Liver (tissue), 9 donors: ENCODE data around the gene RNFT2. TPM values are rescaled to one million over a fixed set of nuclear protein-coding genes. Genes with fewer than 3 reads are reported as not detected.

Experiments
- DNase-seq: peaks from one replicate; pipeline ENCODE4 v3.0.0-alpha.2; 2017; ENCODE audit warnings: low spot score
- H3K27ac ChIP-seq, 2 donors: one replicate each; pipeline ENCODE4 v1.7.0; 2013; ENCODE audit warnings: inconsistent platforms in 2 of 2, low read length in 2 of 2, control low read depth in 1 of 2, low read depth in 1 of 2, mild to moderate bottlenecking in 1 of 2
- H3K27me3 ChIP-seq, 4 donors: one replicate each; pipeline versions ENCODE4 v1.6.1 to v1.7.0; 2013; ENCODE audit warnings: low read length in 3 of 4, inconsistent platforms in 1 of 4, mild to moderate bottlenecking in 1 of 4, moderate library complexity in 1 of 4; ENCODE audit not compliant: control insufficient read depth in 4 of 4, insufficient read depth in 4 of 4
- H3K36me3 ChIP-seq, 4 donors: one replicate each; pipeline versions ENCODE4 v1.6.1 to v1.7.0; 2013; ENCODE audit warnings: low read length in 3 of 4, mild to moderate bottlenecking in 3 of 4, low read depth in 1 of 4, moderate library complexity in 1 of 4; ENCODE audit not compliant: control insufficient read depth in 4 of 4, insufficient read depth in 3 of 4
- H3K4me1 ChIP-seq, 4 donors: one replicate each; pipeline versions ENCODE4 v1.6.1 to v1.7.0; 2013; ENCODE audit warnings: low read length in 3 of 4, mild to moderate bottlenecking in 3 of 4, moderate library complexity in 1 of 4; ENCODE audit not compliant: control insufficient read depth in 4 of 4, insufficient read depth in 4 of 4
- H3K4me3 ChIP-seq, 3 donors: one replicate each; pipeline versions ENCODE4 v1.6.1 to v1.7.0; 2013; ENCODE audit warnings: low read length in 3 of 3, control low read depth in 1 of 3, low read depth in 1 of 3, mild to moderate bottlenecking in 1 of 3
- H3K9ac ChIP-seq, 2 donors: one replicate each; pipeline ENCODE4 v1.7.0; 2013; ENCODE audit warnings: low read length in 2 of 2, mild to moderate bottlenecking in 2 of 2, moderate library complexity in 2 of 2, control low read depth in 1 of 2, low read depth in 1 of 2
- H3K9me3 ChIP-seq, 4 donors: one replicate each; pipeline versions ENCODE4 v1.6.1 to v1.7.0; 2013; ENCODE audit warnings: low read length in 3 of 4; ENCODE audit not compliant: control insufficient read depth in 4 of 4
- EGR1 ChIP-seq, 2 donors: IDR thresholded peaks; 2 replicates each; pipeline ENCODE4 v1.6.1; 2016 to 2018; ENCODE audit warnings: antibody characterized with exemption in 2 of 2, low read depth in 2 of 2
- FOXA1 ChIP-seq: IDR thresholded peaks from 2 replicates; pipeline ENCODE4 v1.6.1; 2016; ENCODE audit warnings: antibody characterized with exemption
- GABPA ChIP-seq, 2 donors: IDR thresholded peaks in 1 of 2; conservative IDR thresholded peaks in 1 of 2; 2 replicates each; pipeline ENCODE4 v1.6.1; 2016; ENCODE audit warnings: antibody characterized with exemption in 2 of 2, mild to moderate bottlenecking in 1 of 2, moderate library complexity in 1 of 2
- HNF4A ChIP-seq, 2 donors: conservative IDR thresholded peaks; 2 replicates each; pipeline ENCODE4 v1.6.1; 2016; ENCODE audit warnings: antibody characterized with exemption in 2 of 2, mild to moderate bottlenecking in 2 of 2
- HNF4G ChIP-seq: IDR thresholded peaks from 2 replicates; pipeline ENCODE4 v1.6.1; 2016; ENCODE audit warnings: antibody characterized with exemption
- JUND ChIP-seq, 2 donors: IDR thresholded peaks; 2 replicates each; pipeline ENCODE4 v1.6.1; 2016; ENCODE audit warnings: antibody characterized with exemption in 2 of 2
- NR2F2 ChIP-seq: IDR thresholded peaks from 2 replicates; pipeline ENCODE4 v1.6.1; 2016; ENCODE audit warnings: antibody characterized with exemption
- RAD21 ChIP-seq, 2 donors: IDR thresholded peaks; 2 replicates each; pipeline ENCODE4 v1.6.1; 2016; ENCODE audit warnings: antibody characterized with exemption in 2 of 2, mild to moderate bottlenecking in 2 of 2
- RXRA ChIP-seq, 2 donors: IDR thresholded peaks; 2 replicates each; pipeline ENCODE4 v1.6.1; 2017 to 2018; ENCODE audit warnings: antibody characterized with exemption in 2 of 2, mild to moderate bottlenecking in 1 of 2
- SP1 ChIP-seq: IDR thresholded peaks from 2 replicates; pipeline ENCODE4 v1.6.1; 2018; ENCODE audit warnings: antibody characterized with exemption, mild to moderate bottlenecking
- TAF1 ChIP-seq: conservative IDR thresholded peaks from 2 replicates; pipeline ENCODE4 v1.6.1; 2016; ENCODE audit warnings: antibody characterized with exemption, mild to moderate bottlenecking
- YY1 ChIP-seq: IDR thresholded peaks from 2 replicates; pipeline ENCODE4 v1.6.1; 2016; ENCODE audit warnings: antibody characterized with exemption, mild to moderate bottlenecking
- WGBS: extraction: QIAGEN DNeasy Blood & Tissue Kit; methylation state at CpG from one replicate; pipeline ENCODE4 v1.1.7; 2013; 5-methylcytosine and 5-hydroxymethylcytosine counted together
- polyA plus RNA-seq, 2 donors: library from polyadenylated mRNA; stranded (reverse) in 1 of 2; unstranded in 1 of 2; fragments of 200-250 nt in 1 of 2; fragments of >200 nt in 1 of 2; fragmentation: Nextera tagmentation in 1 of 2; extraction: Ambion mirVana in 1 of 2; gene quantifications; one replicate each; pipeline versions ENCODE4 v1.2.1 to v1.2.3, GENCODE V29; 2013 to 2015
- total RNA-seq, 2 donors: library from RNA; depleted of rRNA; stranded (reverse); fragments of >200 nt; gene quantifications; one replicate each; pipeline ENCODE4 v1.2.3, GENCODE V29; 2014
- TF ChIP-seq, protein P1 (sequence below): IDR thresholded peaks from 2 replicates; pipeline ENCODE4 v1.6.1; 2016; ENCODE audit warnings: antibody characterized with exemption
- TF ChIP-seq, protein P2 (sequence below): IDR thresholded peaks from 2 replicates; pipeline ENCODE4 v1.6.1; 2016; ENCODE audit warnings: antibody characterized with exemption, mild to moderate bottlenecking
- TF ChIP-seq, protein P3 (sequence below): IDR thresholded peaks from 2 replicates; pipeline ENCODE4 v1.6.1; 2016; ENCODE audit warnings: antibody characterized with exemption
- TF ChIP-seq, protein P4 (sequence below): IDR thresholded peaks from 2 replicates; pipeline ENCODE4 v1.6.1; 2016; ENCODE audit warnings: antibody characterized with exemption
- TF ChIP-seq, protein P5 (sequence below): fragments of 150-350 bp; IDR thresholded peaks from 2 replicates; pipeline ENCODE4 v1.5.1; 2017; ENCODE audit warnings: improper control_type of control experiment, low read depth, low read length; ENCODE audit not compliant: missing input control
- donor health status: healthy.
- donor health status: healthy.
- donor health status: healthy.
- donor health status: healthy.
- donor health status: healthy.

RNFT2 gene
- total and polyA plus RNA-seq, 4 donors: 0.13 to 1.4 (median 0.19) TPM

DNA sequence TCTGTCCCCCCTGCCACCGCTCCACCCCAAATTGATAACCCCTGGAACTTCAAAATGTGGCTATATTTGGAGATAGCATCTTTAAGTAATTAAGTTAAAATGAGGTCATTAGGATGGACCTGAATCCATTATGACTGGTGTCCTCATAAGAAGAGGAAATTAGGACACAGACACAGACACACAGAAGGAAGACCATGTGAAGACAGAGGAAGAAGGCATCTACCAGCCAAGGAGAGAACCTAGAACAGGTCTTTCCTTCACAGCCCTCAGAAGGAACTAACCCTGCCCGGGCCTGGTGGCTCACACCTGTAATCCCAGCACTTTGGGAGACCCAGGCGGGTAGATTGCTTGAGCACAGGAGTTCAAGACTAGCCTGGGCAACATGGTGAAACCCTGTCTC lies 146.8 kb downstream of the RNFT2 start:
- DNase-seq: no peak
- Histone ChIP-seq H3K27me3 (peaks cover 0 to 17% (median 10%) of the 10 kb centered on the region in 4 donors), H3K9me3 (no peaks in the 10 kb centered on the region), H3K27ac (no peak overlapping the region), H3K36me3 (no peaks in the 10 kb centered on the region), H3K4me1 (peaks cover 7 to 26% (median 21%) of the 10 kb centered on the region in 4 donors), H3K4me3 (no peak overlapping the region), H3K9ac (no peak overlapping the region)
- WGBS: 81% methylated on average over 3 of the region's 3 CpGs
- TF ChIP-seq JUND (IDR thresholded peaks at IDR 0.05): no peak
- no peak for TF ChIP-seq YY1
- TF ChIP-seq, protein P1, sequence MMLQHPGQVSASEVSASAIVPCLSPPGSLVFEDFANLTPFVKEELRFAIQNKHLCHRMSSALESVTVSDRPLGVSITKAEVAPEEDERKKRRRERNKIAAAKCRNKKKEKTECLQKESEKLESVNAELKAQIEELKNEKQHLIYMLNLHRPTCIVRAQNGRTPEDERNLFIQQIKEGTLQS: no peak
- TF ChIP-seq, protein P2, sequence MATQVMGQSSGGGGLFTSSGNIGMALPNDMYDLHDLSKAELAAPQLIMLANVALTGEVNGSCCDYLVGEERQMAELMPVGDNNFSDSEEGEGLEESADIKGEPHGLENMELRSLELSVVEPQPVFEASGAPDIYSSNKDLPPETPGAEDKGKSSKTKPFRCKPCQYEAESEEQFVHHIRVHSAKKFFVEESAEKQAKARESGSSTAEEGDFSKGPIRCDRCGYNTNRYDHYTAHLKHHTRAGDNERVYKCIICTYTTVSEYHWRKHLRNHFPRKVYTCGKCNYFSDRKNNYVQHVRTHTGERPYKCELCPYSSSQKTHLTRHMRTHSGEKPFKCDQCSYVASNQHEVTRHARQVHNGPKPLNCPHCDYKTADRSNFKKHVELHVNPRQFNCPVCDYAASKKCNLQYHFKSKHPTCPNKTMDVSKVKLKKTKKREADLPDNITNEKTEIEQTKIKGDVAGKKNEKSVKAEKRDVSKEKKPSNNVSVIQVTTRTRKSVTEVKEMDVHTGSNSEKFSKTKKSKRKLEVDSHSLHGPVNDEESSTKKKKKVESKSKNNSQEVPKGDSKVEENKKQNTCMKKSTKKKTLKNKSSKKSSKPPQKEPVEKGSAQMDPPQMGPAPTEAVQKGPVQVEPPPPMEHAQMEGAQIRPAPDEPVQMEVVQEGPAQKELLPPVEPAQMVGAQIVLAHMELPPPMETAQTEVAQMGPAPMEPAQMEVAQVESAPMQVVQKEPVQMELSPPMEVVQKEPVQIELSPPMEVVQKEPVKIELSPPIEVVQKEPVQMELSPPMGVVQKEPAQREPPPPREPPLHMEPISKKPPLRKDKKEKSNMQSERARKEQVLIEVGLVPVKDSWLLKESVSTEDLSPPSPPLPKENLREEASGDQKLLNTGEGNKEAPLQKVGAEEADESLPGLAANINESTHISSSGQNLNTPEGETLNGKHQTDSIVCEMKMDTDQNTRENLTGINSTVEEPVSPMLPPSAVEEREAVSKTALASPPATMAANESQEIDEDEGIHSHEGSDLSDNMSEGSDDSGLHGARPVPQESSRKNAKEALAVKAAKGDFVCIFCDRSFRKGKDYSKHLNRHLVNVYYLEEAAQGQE: no peak
- TF ChIP-seq, protein P3, sequence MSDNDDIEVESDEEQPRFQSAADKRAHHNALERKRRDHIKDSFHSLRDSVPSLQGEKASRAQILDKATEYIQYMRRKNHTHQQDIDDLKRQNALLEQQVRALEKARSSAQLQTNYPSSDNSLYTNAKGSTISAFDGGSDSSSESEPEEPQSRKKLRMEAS: no peak
- TF ChIP-seq, protein P4, sequence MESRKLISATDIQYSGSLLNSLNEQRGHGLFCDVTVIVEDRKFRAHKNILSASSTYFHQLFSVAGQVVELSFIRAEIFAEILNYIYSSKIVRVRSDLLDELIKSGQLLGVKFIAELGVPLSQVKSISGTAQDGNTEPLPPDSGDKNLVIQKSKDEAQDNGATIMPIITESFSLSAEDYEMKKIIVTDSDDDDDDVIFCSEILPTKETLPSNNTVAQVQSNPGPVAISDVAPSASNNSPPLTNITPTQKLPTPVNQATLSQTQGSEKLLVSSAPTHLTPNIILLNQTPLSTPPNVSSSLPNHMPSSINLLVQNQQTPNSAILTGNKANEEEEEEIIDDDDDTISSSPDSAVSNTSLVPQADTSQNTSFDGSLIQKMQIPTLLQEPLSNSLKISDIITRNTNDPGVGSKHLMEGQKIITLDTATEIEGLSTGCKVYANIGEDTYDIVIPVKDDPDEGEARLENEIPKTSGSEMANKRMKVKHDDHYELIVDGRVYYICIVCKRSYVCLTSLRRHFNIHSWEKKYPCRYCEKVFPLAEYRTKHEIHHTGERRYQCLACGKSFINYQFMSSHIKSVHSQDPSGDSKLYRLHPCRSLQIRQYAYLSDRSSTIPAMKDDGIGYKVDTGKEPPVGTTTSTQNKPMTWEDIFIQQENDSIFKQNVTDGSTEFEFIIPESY: no peak
- no peak for TF ChIP-seq FOXA1
- no peak for TF ChIP-seq HNF4G
- TF ChIP-seq GABPA (IDR thresholded peaks at IDR 0.05 in 1 of 2, conservative IDR thresholded peaks at IDR 0.05 in 1 of 2): no peak
- TF ChIP-seq RXRA (IDR thresholded peaks at IDR 0.05): no peak
- no peak for TF ChIP-seq RAD21 (IDR thresholded peaks at IDR 0.05)
- no peak for TF ChIP-seq HNF4A (conservative IDR thresholded peaks at IDR 0.05)
- no peak for TF ChIP-seq SP1
- TF ChIP-seq, protein P5, sequence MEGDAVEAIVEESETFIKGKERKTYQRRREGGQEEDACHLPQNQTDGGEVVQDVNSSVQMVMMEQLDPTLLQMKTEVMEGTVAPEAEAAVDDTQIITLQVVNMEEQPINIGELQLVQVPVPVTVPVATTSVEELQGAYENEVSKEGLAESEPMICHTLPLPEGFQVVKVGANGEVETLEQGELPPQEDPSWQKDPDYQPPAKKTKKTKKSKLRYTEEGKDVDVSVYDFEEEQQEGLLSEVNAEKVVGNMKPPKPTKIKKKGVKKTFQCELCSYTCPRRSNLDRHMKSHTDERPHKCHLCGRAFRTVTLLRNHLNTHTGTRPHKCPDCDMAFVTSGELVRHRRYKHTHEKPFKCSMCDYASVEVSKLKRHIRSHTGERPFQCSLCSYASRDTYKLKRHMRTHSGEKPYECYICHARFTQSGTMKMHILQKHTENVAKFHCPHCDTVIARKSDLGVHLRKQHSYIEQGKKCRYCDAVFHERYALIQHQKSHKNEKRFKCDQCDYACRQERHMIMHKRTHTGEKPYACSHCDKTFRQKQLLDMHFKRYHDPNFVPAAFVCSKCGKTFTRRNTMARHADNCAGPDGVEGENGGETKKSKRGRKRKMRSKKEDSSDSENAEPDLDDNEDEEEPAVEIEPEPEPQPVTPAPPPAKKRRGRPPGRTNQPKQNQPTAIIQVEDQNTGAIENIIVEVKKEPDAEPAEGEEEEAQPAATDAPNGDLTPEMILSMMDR: no peak
- TF ChIP-seq EGR1 (IDR thresholded peaks at IDR 0.05; ENCODE audit: low read depth in 2 of 2): no peak

DNA sequence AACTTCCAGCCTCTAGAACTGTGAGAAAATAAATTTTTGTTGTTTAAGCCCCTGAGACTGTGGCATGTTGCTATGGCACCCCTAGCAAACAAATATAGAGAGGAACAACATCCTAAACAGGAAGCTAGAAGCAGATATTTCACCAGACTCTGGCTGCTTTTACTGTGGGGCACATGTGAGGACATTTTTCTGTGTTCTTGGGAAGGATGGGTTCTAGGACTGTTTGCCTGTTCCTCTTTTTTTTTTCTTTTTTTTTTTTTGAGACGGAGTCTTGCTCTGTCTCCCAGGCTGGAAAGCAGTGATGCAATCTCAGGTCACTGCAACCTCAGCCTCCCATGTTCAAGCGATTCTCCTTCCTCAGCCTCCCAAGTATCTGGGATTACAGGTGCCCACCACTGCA lies 147.4 kb downstream of the RNFT2 start:
- no peak for DNase-seq
- H3K27me3 ChIP-seq: peaks cover 0 to 16% (median 7%) of the 10 kb centered on the region in 4 donors
- WGBS: 78% methylated on average over 2 of the region's 2 CpGs

More for the DNA sequence above, 147.4 kb downstream of the RNFT2 start:
- TF ChIP-seq RAD21 (IDR thresholded peaks at IDR 0.05): no peak
- no peak for TF ChIP-seq RXRA (IDR thresholded peaks at IDR 0.05)
- no peak for TF ChIP-seq GABPA (IDR thresholded peaks at IDR 0.05 in 1 of 2, conservative IDR thresholded peaks at IDR 0.05 in 1 of 2)
- no peak for TF ChIP-seq SP1
- TF ChIP-seq, protein P5: no peak
- no peak for TF ChIP-seq HNF4A (conservative IDR thresholded peaks at IDR 0.05)
- TF ChIP-seq TAF1: no peak
- no peak for TF ChIP-seq YY1
- TF ChIP-seq FOXA1: no peak
- TF ChIP-seq JUND (IDR thresholded peaks at IDR 0.05): no peak
- TF ChIP-seq NR2F2: no peak
- Histone ChIP-seq H3K9me3 (peaks cover 0 to 2% (median 0%) of the 10 kb centered on the region in 4 donors), H3K4me3 (no peak overlapping the region), H3K4me1 (peaks cover 7 to 24% (median 20%) of the 10 kb centered on the region in 4 donors), H3K36me3 (no peaks in the 10 kb centered on the region), H3K27ac (no peak overlapping the region), H3K9ac (no peak overlapping the region)
